ENCODE data around the gene LEKR1. TPM values are rescaled to one million over a fixed set of nuclear protein-coding genes. Genes with fewer than 3 reads are reported as not detected.
"Not testable (repeated sequence)": the region's sequence is repeated elsewhere in the genome, so short reads cannot be mapped to it uniquely, and the experiment has no call there.

Gene LEKR1
- total RNA-seq, 1 experiment from 2014 or later = 0.38 TPM

GRCh38 chr3:156795890-156796481 is 30.2 kb upstream of the LEKR1 start:
- Histone ChIP-seq H3K27me3 (ENCODE audit: control insufficient read depth, insufficient read depth, low read length) (no peaks in the 10 kb centered on the region), H3K36me3 (replicated peaks; ENCODE audit: control insufficient read depth, insufficient read depth, low read length) (no peaks in the 10 kb centered on the region), H3K4me3 (ENCODE audit: insufficient read depth, low read depth, low read length) (no peak overlapping the region)
- DNase-seq = no peak

DNA sequence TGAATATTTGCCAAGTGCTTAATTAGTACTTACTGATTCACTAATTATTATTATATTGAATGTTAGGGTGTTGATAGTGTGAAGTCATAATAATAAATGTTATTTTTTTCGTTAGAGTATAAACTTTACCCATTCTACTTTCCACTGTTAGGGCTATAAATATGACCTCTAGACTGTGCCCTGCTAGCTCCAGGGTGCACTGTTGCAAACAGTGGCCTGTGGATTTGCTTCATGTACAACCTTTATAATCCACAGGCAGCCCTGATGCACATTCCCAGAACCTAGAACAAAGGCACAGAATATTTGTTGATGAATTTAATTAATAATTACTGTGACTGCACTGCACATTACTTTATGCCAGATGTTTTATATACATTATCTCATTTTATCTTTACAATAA is 28.8 kb upstream of the LEKR1 start:
- DNase-seq = no peak
- no peak overlapping the region for H3K4me3 ChIP-seq (ENCODE audit: insufficient read depth, low read depth, low read length)
- H3K27me3 ChIP-seq (ENCODE audit: control insufficient read depth, insufficient read depth, low read length) = no peaks in the 10 kb centered on the region
- H3K36me3 ChIP-seq (replicated peaks; ENCODE audit: control insufficient read depth, insufficient read depth, low read length) = no peaks in the 10 kb centered on the region

GRCh38 chr3:156800287-156800686 is 25.9 kb upstream of the LEKR1 start:
- DNase-seq; H3K4me3 ChIP-seq (ENCODE audit: insufficient read depth, low read depth, low read length); H3K27me3 ChIP-seq (ENCODE audit: control insufficient read depth, insufficient read depth, low read length); H3K36me3 ChIP-seq (replicated peaks; ENCODE audit: control insufficient read depth, insufficient read depth, low read length): not testable (repeated sequence)

GRCh38 chr3:156801746-156802145 is 24.4 kb upstream of the LEKR1 start:
- no peak overlapping the region for H3K4me3 ChIP-seq (ENCODE audit: insufficient read depth, low read depth, low read length)
- H3K36me3 ChIP-seq (replicated peaks; ENCODE audit: control insufficient read depth, insufficient read depth, low read length) = no peaks in the 10 kb centered on the region
- no peaks in the 10 kb centered on the region for H3K27me3 ChIP-seq (ENCODE audit: control insufficient read depth, insufficient read depth, low read length)
- DNase-seq = no peak

GRCh38 chr3:156802821-156803606 is 23.1 kb upstream of the LEKR1 start:
- Histone ChIP-seq H3K27me3 (ENCODE audit: control insufficient read depth, insufficient read depth, low read length) (no peaks in the 10 kb centered on the region), H3K36me3 (replicated peaks; ENCODE audit: control insufficient read depth, insufficient read depth, low read length) (no peaks in the 10 kb centered on the region), H3K4me3 (ENCODE audit: insufficient read depth, low read depth, low read length) (no peak overlapping the region)
- no peak for DNase-seq

DNA sequence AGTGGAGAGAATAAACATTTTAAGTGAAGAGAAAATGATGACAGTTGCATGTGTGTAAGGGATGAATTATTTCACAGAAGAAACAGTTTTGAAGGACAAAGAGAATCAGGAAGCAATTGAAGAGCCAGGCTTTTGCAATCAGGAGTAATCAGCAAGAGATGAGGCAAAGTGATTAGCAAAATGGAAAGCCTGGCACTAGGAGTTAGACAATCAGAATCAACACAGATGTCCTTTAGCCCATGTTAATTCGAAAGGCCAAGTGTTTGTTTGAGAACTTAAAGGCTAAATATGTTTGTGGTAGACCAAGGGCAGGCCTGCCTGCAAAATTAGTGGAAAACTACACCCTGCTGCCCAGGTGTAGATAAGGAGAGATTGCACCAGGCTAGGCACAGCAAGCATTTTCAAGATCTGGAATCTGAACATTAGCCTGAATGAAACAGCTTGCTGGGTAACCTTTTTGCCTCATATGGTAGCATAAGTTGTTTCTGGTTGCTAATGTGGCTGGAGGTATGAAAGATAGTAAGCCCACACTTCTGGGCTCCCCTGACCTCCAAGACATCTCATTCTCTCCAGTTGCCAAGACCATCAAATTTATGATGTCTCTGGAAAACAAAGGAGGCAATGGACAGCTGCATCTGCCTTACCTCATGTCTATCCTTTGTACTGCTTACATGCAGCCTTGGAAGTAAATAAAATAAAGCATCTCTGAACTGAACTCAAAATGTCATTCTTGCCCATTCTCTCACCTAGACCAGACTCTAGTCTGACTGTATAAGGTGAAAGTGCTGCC is 22.0 kb upstream of the LEKR1 start:
- H3K27me3 ChIP-seq (ENCODE audit: control insufficient read depth, insufficient read depth, low read length) = no peaks in the 10 kb centered on the region
- no peak overlapping the region for H3K4me3 ChIP-seq (ENCODE audit: insufficient read depth, low read depth, low read length)
- DNase-seq = no peak
- H3K36me3 ChIP-seq (replicated peaks; ENCODE audit: control insufficient read depth, insufficient read depth, low read length) = no peaks in the 10 kb centered on the region

DNA sequence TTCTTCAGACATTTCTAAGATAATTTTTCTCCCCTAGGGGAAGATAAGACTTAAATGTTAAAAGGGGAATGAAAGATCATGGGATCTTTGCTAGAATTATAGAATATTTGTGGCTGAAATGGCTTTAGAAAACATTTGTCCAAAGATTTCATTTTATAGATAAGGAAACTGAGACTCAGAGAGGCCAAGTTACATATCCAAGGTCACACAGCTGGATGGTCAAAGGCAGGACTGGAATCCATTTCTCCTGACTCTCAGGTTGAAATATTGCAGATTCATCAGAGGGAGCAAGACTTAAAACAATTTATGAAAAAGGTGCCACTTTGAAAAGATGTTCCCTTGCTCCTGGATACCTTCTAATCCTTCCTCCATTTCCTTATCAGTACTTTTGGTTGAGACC is 19.5 kb upstream of the LEKR1 start:
- Histone ChIP-seq H3K36me3 (replicated peaks; ENCODE audit: control insufficient read depth, insufficient read depth, low read length) (no peaks in the 10 kb centered on the region), H3K27me3 (ENCODE audit: control insufficient read depth, insufficient read depth, low read length) (no peaks in the 10 kb centered on the region), H3K4me3 (ENCODE audit: insufficient read depth, low read depth, low read length) (no peak overlapping the region)
- DNase-seq = no peak

- no peak for DNase-seq
- H3K27me3 ChIP-seq (ENCODE audit: control insufficient read depth, insufficient read depth, low read length) = no peaks in the 10 kb centered on the region
These were observed 18.1 kb upstream of the LEKR1 start for GRCh38 chr3:156808025-156808424.

DNA sequence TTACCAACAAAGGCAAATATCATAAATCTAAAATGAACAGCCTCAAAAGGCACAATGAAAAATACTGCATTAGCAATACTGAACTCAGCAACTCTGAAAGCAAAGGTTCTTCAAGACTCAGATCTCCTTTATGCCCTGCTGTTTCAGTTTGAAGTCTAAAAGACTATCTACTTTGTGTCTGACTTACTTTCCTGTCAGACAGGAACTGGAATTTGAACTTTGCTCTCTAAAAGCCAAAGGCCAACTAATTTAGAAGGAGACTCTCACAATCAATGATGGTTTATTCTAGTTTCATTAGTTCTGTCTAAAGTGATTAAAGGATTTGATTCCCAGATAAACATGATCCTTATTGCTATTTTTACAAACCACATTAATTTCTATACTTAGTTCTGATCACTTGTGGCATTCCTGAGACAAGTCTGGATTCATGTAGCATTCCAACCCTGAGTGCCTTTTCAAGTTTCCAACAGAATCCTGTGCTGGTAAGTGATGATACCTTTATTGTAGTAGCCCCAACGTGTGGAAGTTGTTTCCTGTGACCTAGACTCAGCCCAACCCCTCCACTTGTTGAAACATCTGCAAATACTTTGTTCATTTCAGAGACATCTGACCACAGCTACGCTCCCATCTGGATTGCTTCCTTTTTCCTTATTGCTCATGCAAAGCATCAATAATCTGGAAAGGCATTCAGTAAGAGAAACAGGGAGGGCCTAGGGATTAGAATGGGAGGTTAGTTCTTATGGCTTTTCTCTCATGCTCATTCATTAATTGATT is 14.9 kb upstream of the LEKR1 start:
- DNase-seq = no peak
- Histone ChIP-seq H3K4me3 (ENCODE audit: insufficient read depth, low read depth, low read length) (no peak overlapping the region), H3K27me3 (ENCODE audit: control insufficient read depth, insufficient read depth, low read length) (peaks cover 12% of the 10 kb centered on the region), H3K36me3 (replicated peaks; ENCODE audit: control insufficient read depth, insufficient read depth, low read length) (no peaks in the 10 kb centered on the region)

More at GRCh38 chr3:156808025-156808424, 18.1 kb upstream of the LEKR1 start:
- H3K36me3 ChIP-seq (replicated peaks; ENCODE audit: control insufficient read depth, insufficient read depth, low read length) = no peaks in the 10 kb centered on the region
- no peak overlapping the region for H3K4me3 ChIP-seq (ENCODE audit: insufficient read depth, low read depth, low read length)

DNA sequence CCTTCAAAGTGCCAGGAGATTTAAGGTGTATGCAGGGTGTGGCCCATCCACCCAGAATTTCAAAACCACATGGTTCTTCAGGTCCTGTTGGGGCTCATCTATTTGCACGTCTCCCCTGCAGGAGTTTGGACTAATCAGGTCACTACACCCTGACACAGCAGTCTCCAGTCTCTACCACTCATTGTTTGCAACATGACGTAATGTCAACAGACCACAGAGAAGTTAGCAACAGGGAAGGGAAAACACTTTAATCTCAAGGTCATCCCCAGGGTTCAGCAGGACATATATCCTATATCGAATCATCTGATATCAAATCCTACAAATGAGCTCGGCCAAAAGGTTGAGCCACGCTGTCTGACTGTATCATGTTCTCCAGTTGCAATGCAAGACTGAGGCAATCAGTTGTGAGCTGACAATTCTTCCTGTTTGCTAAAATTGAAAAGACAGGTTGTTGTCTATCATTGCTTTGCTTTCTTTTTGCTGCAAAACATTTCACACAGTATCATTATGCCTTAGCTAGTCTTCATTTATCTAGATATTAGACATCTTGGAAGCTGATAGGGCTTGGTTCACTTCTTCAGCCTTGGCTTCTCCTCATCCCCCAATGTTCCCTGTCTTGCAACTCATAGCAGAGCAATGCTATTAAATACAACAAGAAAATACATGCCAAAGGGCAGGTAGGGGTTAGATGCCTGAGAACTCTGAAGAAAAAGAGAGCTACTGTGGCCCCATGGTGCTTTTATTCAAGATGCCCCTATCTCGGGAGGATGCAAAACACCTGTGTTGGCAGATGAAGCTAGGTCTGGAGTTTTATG is 13.4 kb upstream of the LEKR1 start:
- Histone ChIP-seq H3K27me3 (ENCODE audit: control insufficient read depth, insufficient read depth, low read length) (peaks cover 23% of the 10 kb centered on the region), H3K4me3 (ENCODE audit: insufficient read depth, low read depth, low read length) (no peak overlapping the region), H3K36me3 (replicated peaks; ENCODE audit: control insufficient read depth, insufficient read depth, low read length) (no peaks in the 10 kb centered on the region)
- no peak for DNase-seq

DNA sequence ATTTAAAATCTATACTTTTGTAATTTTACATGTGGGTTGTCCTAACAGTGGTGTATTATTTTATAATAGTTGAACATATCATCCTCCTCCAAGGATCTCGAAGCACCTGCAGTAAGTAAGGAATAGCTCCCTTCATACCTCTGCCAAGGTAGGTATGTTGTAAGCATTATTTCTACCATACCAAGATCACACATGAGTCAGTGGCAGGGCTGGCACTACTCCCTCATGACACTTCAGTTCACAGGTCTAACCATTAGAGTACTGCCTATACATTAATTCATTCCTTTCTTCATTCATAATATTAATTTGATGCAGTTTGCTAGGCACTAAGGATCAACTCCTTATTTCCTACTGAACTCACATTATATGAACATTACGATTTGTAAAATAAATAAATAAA is 11.9 kb upstream of the LEKR1 start:
- no peaks in the 10 kb centered on the region for H3K36me3 ChIP-seq (replicated peaks; ENCODE audit: control insufficient read depth, insufficient read depth, low read length)
- peaks cover 30% of the 10 kb centered on the region for H3K27me3 ChIP-seq (ENCODE audit: control insufficient read depth, insufficient read depth, low read length)
- no peak for DNase-seq
- H3K4me3 ChIP-seq (ENCODE audit: insufficient read depth, low read depth, low read length) = no peak overlapping the region

- peak; percentile 63 for DNase-seq
- Histone ChIP-seq H3K36me3 (replicated peaks; ENCODE audit: control insufficient read depth, insufficient read depth, low read length) (no peaks in the 10 kb centered on the region), H3K27me3 (ENCODE audit: control insufficient read depth, insufficient read depth, low read length) (peaks cover 30% of the 10 kb centered on the region), H3K4me3 (ENCODE audit: insufficient read depth, low read depth, low read length) (peak overlapping the region; percentile 36)
These were observed 9.9 kb upstream of the LEKR1 start for GRCh38 chr3:156816091-156816793.

All from H7 (cell line).